NCI-H2196 (cell line): ENCODE measurements around the gene ZFP62.
"Not testable (repeated sequence)": the region's sequence is repeated elsewhere in the genome, so short reads cannot be mapped to it uniquely, and the experiment has no call there.

Source experiments
- DNase-seq: peaks from one replicate; lab custom pipeline; 2025; ENCODE audit not compliant: unreplicated experiment; lab: John Stamatoyannopoulos, UW

The ZFP62 gene

GRCh38 chr5:180831139-180832093, 29.7 kb downstream of the ZFP62 start:
- peak; percentile 64 for DNase-seq

- peak; percentile 69 for DNase-seq
These were observed 30.6 kb downstream of the ZFP62 start for GRCh38 chr5:180830253-180831138.

- no peak for DNase-seq
These were observed 31.4 kb downstream of the ZFP62 start for GRCh38 chr5:180829726-180830125.

GRCh38 chr5:180828756-180829531, 32.1 kb downstream of the ZFP62 start:
- DNase-seq, result not testable (repeated sequence)

- not testable (repeated sequence) for DNase-seq
These were observed 33.7 kb downstream of the ZFP62 start for GRCh38 chr5:180827374-180827773.

GRCh38 chr5:180825768-180826525, 35.1 kb downstream of the ZFP62 start:
- no peak for DNase-seq

GRCh38 chr5:180824630-180825476, 36.2 kb downstream of the ZFP62 start:
- no peak for DNase-seq

GRCh38 chr5:180823940-180824629, 37.0 kb downstream of the ZFP62 start:
- DNase-seq, result no peak

GRCh38 chr5:180823346-180823745, 37.7 kb downstream of the ZFP62 start:
- no peak for DNase-seq

GRCh38 chr5:180821538-180821937, 39.5 kb downstream of the ZFP62 start:
- no peak for DNase-seq

- no peak for DNase-seq
These were observed 40.2 kb downstream of the ZFP62 start for GRCh38 chr5:180820788-180821321.

GRCh38 chr5:180818677-180819341, 42.3 kb downstream of the ZFP62 start:
- DNase-seq, result no peak

- no peak for DNase-seq
These were observed 43.0 kb downstream of the ZFP62 start for GRCh38 chr5:180817893-180818674.

- no peak for DNase-seq
These were observed 44.2 kb downstream of the ZFP62 start for GRCh38 chr5:180816608-180817534.

- no peak for DNase-seq
These were observed 45.7 kb downstream of the ZFP62 start for GRCh38 chr5:180815293-180815917.

GRCh38 chr5:180813420-180813819, 47.7 kb downstream of the ZFP62 start:
- no peak for DNase-seq
